H1 (cell line): ENCODE measurements around the gene POLD4. TPM values are rescaled to one million over a fixed set of nuclear protein-coding genes. Genes with fewer than 3 reads are reported as not detected.
A peak's percentile ranks its signal among the peaks of the same experiment; 100 is the strongest.

Source experiments
- CTCF ChIA-PET: fragments of 300-600 bp; sonication (Branson Sonifier 250); formaldehyde crosslinking; loops from one replicate; lab custom pipeline; 2021; ENCODE audit not compliant: partially characterized antibody; lab: Charles Lee
- POLR2A ChIA-PET: fragments of 300-600 bp; sonication (Branson Sonifier 250); formaldehyde crosslinking; loops from one replicate; lab custom pipeline; 2021; ENCODE audit warnings: inconsistent platforms; ENCODE audit not compliant: partially characterized antibody; lab: Charles Lee
- DNase-seq, 2 experiments: peaks; one replicate each; pipeline versions ENCODE4 v3.0.0 to v3.0.0-alpha.2; 2010 to 2022; ENCODE audit warnings: low spot score in 2 of 2, low read depth in 1 of 2, mixed read lengths in 1 of 2
- FAIRE-seq: peaks from 2 replicates; lab custom pipeline; 2011; peaks lifted over from hg19 to GRCh38; lab: Jason Lieb, UNC
- H2AFZ ChIP-seq: 2 replicates; pipeline ENCODE4 v1.8.1; 2012; ENCODE audit warnings: low read length, inconsistent platforms
- H2AK5ac ChIP-seq: 2 replicates; pipeline ENCODE4 v1.6.1; 2013; ENCODE audit warnings: low read depth, low read length
- H2BK120ac ChIP-seq: replicated peaks from 2 replicates; pipeline ENCODE3; 2013; ENCODE audit warnings: low read depth, low read length, inconsistent platforms
- H2BK12ac ChIP-seq: 2 replicates; pipeline ENCODE4 v1.6.1; 2013; ENCODE audit warnings: low read depth, low read length
- H2BK15ac ChIP-seq: 2 replicates; pipeline ENCODE4 v1.6.1; 2013; ENCODE audit warnings: low read length
- H2BK20ac ChIP-seq: 2 replicates; pipeline ENCODE4 v1.6.1; 2013; ENCODE audit warnings: low read length
- H2BK5ac ChIP-seq: 2 replicates; pipeline ENCODE4 v1.6.1; 2013; ENCODE audit warnings: low read depth, low read length
- H3K14ac ChIP-seq: 2 replicates; pipeline ENCODE4 v1.6.1; 2013; ENCODE audit warnings: inconsistent platforms; ENCODE audit not compliant: insufficient read length
- H3K18ac ChIP-seq: 2 replicates; pipeline ENCODE4 v1.6.1; 2013; ENCODE audit warnings: low read length; ENCODE audit errors: extremely low read depth
- H3K23ac ChIP-seq: 2 replicates; pipeline ENCODE4 v1.6.1; 2013; ENCODE audit warnings: inconsistent platforms; ENCODE audit not compliant: insufficient read length
- H3K23me2 ChIP-seq: 2 replicates; pipeline ENCODE4 v1.6.1; 2013; ENCODE audit warnings: low read depth, low read length
- H3K27ac ChIP-seq: 2 replicates; pipeline ENCODE4 v1.6.1; 2011; ENCODE audit warnings: low read depth, low read length, inconsistent platforms
- H3K27me3 ChIP-seq, 4 experiments: replicated peaks in 1 of 4; 1 replicate in 1 of 4; 2 replicates in 3 of 4; pipeline versions ENCODE4 v1.6.1 to v1.8.1; 2011 to 2013; ENCODE audit warnings: low read length in 3 of 4, mild to moderate bottlenecking in 3 of 4, inconsistent platforms in 2 of 4, mixed read lengths in 2 of 4, moderate library complexity in 1 of 4; ENCODE audit not compliant: control insufficient read depth in 3 of 4, insufficient read depth in 3 of 4; ENCODE audit errors: extremely low read depth in 1 of 4
- H3K36me3 ChIP-seq, 4 experiments: 2 replicates each; pipeline versions ENCODE4 v1.6.1 to v1.8.1; 2011 to 2013; ENCODE audit warnings: mild to moderate bottlenecking in 4 of 4, low read length in 3 of 4, moderate library complexity in 2 of 4, control low read depth in 1 of 4, inconsistent platforms in 1 of 4; ENCODE audit not compliant: insufficient read depth in 4 of 4, control insufficient read depth in 2 of 4
- H3K4ac ChIP-seq: replicated peaks from 2 replicates; pipeline ENCODE3; 2013; ENCODE audit warnings: low read length, low read depth, mixed read lengths, inconsistent platforms; ENCODE audit not compliant: insufficient read length
- H3K4me1 ChIP-seq, 4 experiments: replicated peaks in 1 of 4; 1 replicate in 1 of 4; 2 replicates in 3 of 4; pipeline versions ENCODE4 v1.6.1 to v1.8.1; 2011 to 2013; ENCODE audit warnings: low read length in 3 of 4, inconsistent platforms in 2 of 4, mixed read lengths in 1 of 4; ENCODE audit not compliant: insufficient read depth in 4 of 4, control insufficient read depth in 3 of 4
- H3K4me2 ChIP-seq, 2 experiments: 2 replicates each; pipeline versions ENCODE4 v1.6.1 to v1.8.1; 2011 to 2013; ENCODE audit warnings: low read depth in 2 of 2, low read length in 2 of 2, control low read depth in 1 of 2, inconsistent platforms in 1 of 2, mild to moderate bottlenecking in 1 of 2; ENCODE audit not compliant: insufficient read depth in 1 of 2
- H3K4me3 ChIP-seq, 4 experiments: fragments of 200-600, 300-600 bp in 1 of 4; sonication (generic), shearing (Covaris generic), sonication (Bioruptor Twin) in 1 of 4; 2 replicates each; pipeline versions ENCODE4 v1.5.1 to v1.8.1; 2011 to 2016; ENCODE audit warnings: low read length in 4 of 4, low read depth in 3 of 4, control low read depth in 2 of 4, inconsistent platforms in 2 of 4, mild to moderate bottlenecking in 2 of 4, mixed read lengths in 1 of 4, moderate library complexity in 1 of 4; ENCODE audit not compliant: insufficient read depth in 2 of 4; ENCODE audit errors: extremely low read depth in 1 of 4
- H3K56ac ChIP-seq: replicated peaks from 2 replicates; pipeline ENCODE3; 2013; ENCODE audit warnings: low read depth, mild to moderate bottlenecking, mixed read lengths, low read length, inconsistent platforms; ENCODE audit not compliant: insufficient read length
- H3K79me1 ChIP-seq: 2 replicates; pipeline ENCODE4 v1.6.1; 2013; ENCODE audit warnings: low read depth, low read length, control low read depth
- H3K79me2 ChIP-seq, 2 experiments: 2 replicates each; pipeline versions ENCODE4 v1.6.1 to v1.8.1; 2012 to 2013; ENCODE audit warnings: low read length in 2 of 2, mild to moderate bottlenecking in 2 of 2, inconsistent platforms in 1 of 2; ENCODE audit not compliant: insufficient read depth in 2 of 2, control insufficient read depth in 1 of 2
- H3K9ac ChIP-seq, 4 experiments: replicated peaks in 1 of 4; 1 replicate in 1 of 4; 2 replicates in 3 of 4; pipeline versions ENCODE4 v1.6.1 to v1.8.1; 2011 to 2013; ENCODE audit warnings: low read depth in 3 of 4, low read length in 3 of 4, control low read depth in 2 of 4, mild to moderate bottlenecking in 2 of 4, moderate library complexity in 2 of 4, inconsistent platforms in 1 of 4; ENCODE audit errors: extremely low read depth in 1 of 4
- H3K9me3 ChIP-seq, 2 experiments: 2 replicates each; pipeline versions ENCODE4 v1.6.1 to v1.8.1; 2012 to 2013; ENCODE audit warnings: mild to moderate bottlenecking in 2 of 2, moderate library complexity in 2 of 2, control low read depth in 1 of 2, inconsistent platforms in 1 of 2, low read depth in 1 of 2, low read length in 1 of 2, mixed read lengths in 1 of 2; ENCODE audit not compliant: insufficient read depth in 2 of 2
- H4K20me1 ChIP-seq, 2 experiments: replicated peaks in 1 of 2; 2 replicates each; pipeline versions ENCODE3 to v1.8.1; 2011 to 2013; ENCODE audit warnings: inconsistent platforms in 2 of 2, low read length in 2 of 2, mild to moderate bottlenecking in 1 of 2; ENCODE audit not compliant: insufficient read depth in 2 of 2, control insufficient read depth in 1 of 2
- H4K5ac ChIP-seq: 2 replicates; pipeline ENCODE4 v1.6.1; 2013; ENCODE audit warnings: low read length, low read depth, mixed read lengths, inconsistent platforms; ENCODE audit not compliant: insufficient read length
- H4K8ac ChIP-seq: 2 replicates; pipeline ENCODE4 v1.8.0; 2013; ENCODE audit warnings: mild to moderate bottlenecking, moderate library complexity, low read length, inconsistent platforms; ENCODE audit not compliant: insufficient read depth; ENCODE audit errors: extremely low read depth
- H4K91ac ChIP-seq: replicated peaks from 2 replicates; pipeline ENCODE3; 2013; ENCODE audit warnings: low read length, mixed read lengths, inconsistent platforms; ENCODE audit not compliant: insufficient read length
- CREB1 ChIP-seq: IDR thresholded peaks from 2 replicates; pipeline ENCODE4 v1.6.1; 2012; ENCODE audit warnings: inconsistent platforms
- GABPA ChIP-seq: IDR thresholded peaks from 2 replicates; pipeline ENCODE4 v1.6.1; 2011; ENCODE audit warnings: mild to moderate bottlenecking, low read length, moderate library complexity, borderline replicate concordance; ENCODE audit not compliant: insufficient read depth
- HDAC6 ChIP-seq: IDR thresholded peaks from one replicate; pipeline ENCODE4 v1.7.1; 2012; ENCODE audit warnings: low read depth, mild to moderate bottlenecking, inconsistent platforms, low read length, moderate library complexity
- KDM1A ChIP-seq: fragments of 200-600, 300-600 bp; sonication (generic); IDR thresholded peaks from 2 replicates; pipeline ENCODE4 v1.7.1; 2016; ENCODE audit warnings: mild to moderate bottlenecking, low read length, borderline replicate concordance
- RAD21 ChIP-seq, 2 experiments: IDR thresholded peaks in 1 of 2; conservative IDR thresholded peaks in 1 of 2; 2 replicates each; pipeline ENCODE4 v1.6.1; 2011; ENCODE audit warnings: low read depth in 2 of 2, low read length in 2 of 2, improper control_type of control experiment in 1 of 2, inconsistent platforms in 1 of 2, mild to moderate bottlenecking in 1 of 2, moderate library complexity in 1 of 2
- RFX5 ChIP-seq: IDR thresholded peaks from 2 replicates; pipeline ENCODE4 v1.6.1; 2011; ENCODE audit warnings: low read depth, low read length, improper control_type of control experiment, borderline replicate concordance
- SAP30 ChIP-seq: fragments of 300-600 bp; sonication (generic); IDR thresholded peaks from 2 replicates; pipeline ENCODE4 v1.7.1; 2012; ENCODE audit warnings: low read length, moderate library complexity, mild to moderate bottlenecking, inconsistent platforms; ENCODE audit not compliant: insufficient read depth, insufficient replicate concordance
- ZNF274 ChIP-seq: IDR thresholded peaks from 2 replicates; pipeline ENCODE4 v1.7.0; 2012; ENCODE audit warnings: low read length, borderline replicate concordance; ENCODE audit errors: extremely low read depth
- WGBS, 2 experiments: shearing (Covaris generic) in 1 of 2; methylation state at CpG; one replicate each; pipeline versions ENCODE4 v1.1.6 to v1.1.7; 2013 to 2015; ENCODE audit warnings: low lambda C conversion rate in 2 of 2, mixed read lengths in 2 of 2, inconsistent platforms in 1 of 2, low coverage in 1 of 2, missing lambda C conversion rate in 1 of 2; ENCODE audit not compliant: insufficient replicate concordance in 2 of 2, insufficient coverage in 1 of 2, insufficient read length in 1 of 2; ENCODE audit errors: extremely low coverage in 1 of 2, missing lambda C conversion rate in 1 of 2; 5-methylcytosine and 5-hydroxymethylcytosine counted together
- polyA plus RNA-seq, 7 experiments: library from polyadenylated mRNA; depleted of rRNA in 3 of 7; stranded (reverse) in 5 of 7; unstranded in 2 of 7; fragments of >200 nt in 5 of 7; fragments of 200-250 nt in 2 of 7; gene quantifications; 1 replicate in 5 of 7; 2 replicates in 1 of 7; 4 replicates in 1 of 7; pipeline versions ENCODE4 v1.2.1 to v1.2.3, GENCODE V29; 2011 to 2013; ENCODE audit warnings: missing spikeins in 2 of 7, mixed read lengths in 2 of 7
- total RNA-seq: library from RNA; stranded (reverse); fragmentation: NEBNext Ultra II Directional; extraction: Animal tissue kit (Norgen Biotek cat#: 25700); gene quantifications from 2 replicates; pipeline ENCODE4 v1.2.1, GENCODE V29; 2021
- TF ChIP-seq, protein P1 (sequence below): IDR thresholded peaks from 2 replicates; pipeline ENCODE4 v1.6.1; 2012; ENCODE audit warnings: low read length, inconsistent platforms

Gene POLD4
- total and polyA plus RNA-seq, 2 of the 8 experiments (the other 6 are each of a cell fraction or from before 2014, with no cell fraction given) = 21.2 to 46.7 TPM

DNA sequence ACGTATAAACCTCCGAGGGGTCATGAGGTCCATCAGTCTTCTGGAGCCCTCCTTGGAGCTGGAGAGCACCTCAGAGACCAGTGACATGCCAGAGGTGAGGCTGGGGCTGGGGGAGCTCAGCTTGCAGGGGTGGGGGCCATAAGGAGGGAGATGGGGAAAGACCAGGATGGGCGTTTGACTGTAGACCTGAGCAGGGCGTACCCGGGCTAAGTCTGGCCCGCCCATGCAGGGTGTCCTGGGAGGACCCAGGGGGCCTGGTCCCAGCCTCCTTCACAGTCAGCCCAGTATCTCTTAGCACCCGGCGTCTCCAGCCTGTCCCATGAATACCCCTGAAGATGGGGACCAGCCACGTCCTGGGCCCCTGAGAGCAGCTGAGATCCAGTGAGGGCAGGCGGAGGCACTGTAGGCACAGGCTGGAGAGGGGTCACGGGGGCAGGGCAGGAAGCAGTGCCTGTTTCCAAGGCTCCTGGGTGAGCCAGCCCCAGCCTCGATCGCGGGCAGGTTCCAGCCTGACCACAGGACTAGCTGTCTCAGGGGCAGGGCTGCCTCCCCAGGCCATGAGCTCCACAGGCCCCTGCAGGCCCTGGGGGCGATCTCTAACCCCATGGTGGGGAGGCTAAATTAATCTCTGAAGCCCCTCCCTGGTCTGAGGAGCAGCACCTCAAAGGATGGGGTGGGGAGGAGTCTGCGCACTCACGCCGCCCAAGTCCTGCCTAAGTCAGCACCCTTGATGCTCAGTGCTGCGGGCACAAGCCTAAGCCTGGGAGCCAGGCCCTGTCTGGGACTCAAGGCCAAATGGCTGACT, 42.9 kb downstream of the POLD4 start:
- Histone ChIP-seq H3K27me3 (no peaks in the 10 kb centered on the region; a peak in 1 of 7 replicates), H4K8ac (peak overlapping the region; percentile 66; the same call in 1 of the 2 replicates), H3K18ac (no peak overlapping the region), H3K56ac (no peak overlapping the region), H4K91ac (no peak overlapping the region), H3K4ac (no peak overlapping the region), H2BK20ac (no peak overlapping the region), H3K4me2 (no peak overlapping the region), H3K79me1 (no peaks in the 10 kb centered on the region), H2AFZ (no peak overlapping the region), H3K4me1 (no peaks in the 10 kb centered on the region; a peak in 1 of 7 replicates), H2BK120ac (no peak overlapping the region), H3K23me2 (no peaks in the 10 kb centered on the region), H3K27ac (no peak overlapping the region), H2BK12ac (no peak overlapping the region), H3K9me3 (no peaks in the 10 kb centered on the region), H2AK5ac (no peak overlapping the region), H3K79me2 (no peaks in the 10 kb centered on the region), H4K5ac (no peak overlapping the region), H2BK15ac (no peak overlapping the region), H3K36me3 (peaks cover 0 to 4% (median 0%) of the 10 kb centered on the region in 4 experiments; a peak in 2 of 8 replicates), H3K23ac (no peak overlapping the region), H3K9ac (no peak overlapping the region), H4K20me1 (peaks cover 0 to 3% of the 10 kb centered on the region in 2 experiments), H3K14ac (no peak overlapping the region), H2BK5ac (peak overlapping the region; percentile 35; the same call in 1 of the 2 replicates), H3K4me3 (no peak overlapping the region)
- no peak for FAIRE-seq
- 88% methylated on average over 12 of the region's 19 CpGs; no CpG with 5 or more reads in 1 of the 2 experiments for WGBS, 2 experiments
- CTCF ChIA-PET = interaction anchor here (0.7 to 3.9 kb wide), 19 partner anchors 7 to 1149 kb away, joined by 3 to 14 read pairs (median 5); partner anchors contain the start of gene ANKRD13D
- POLR2A ChIA-PET = interaction anchor here (1.0 to 1.4 kb wide), 2 partner anchors 69 to 406 kb away, joined by 3 to 4 read pairs; no protein-coding TSS in a partner anchor
- DNase-seq = no peak
- TF ChIP-seq RAD21 (IDR thresholded peaks at IDR 0.05 in 1 of 2, conservative IDR thresholded peaks at IDR 0.05 in 1 of 2; ENCODE audit: low read depth in 2 of 2, low read length in 2 of 2) (no peak), GABPA (no peak), ZNF274 (no peak), HDAC6 (no peak), RFX5 (no peak), SAP30 (no peak), KDM1A (no peak), CREB1 (no peak)
- TF ChIP-seq, protein P1, sequence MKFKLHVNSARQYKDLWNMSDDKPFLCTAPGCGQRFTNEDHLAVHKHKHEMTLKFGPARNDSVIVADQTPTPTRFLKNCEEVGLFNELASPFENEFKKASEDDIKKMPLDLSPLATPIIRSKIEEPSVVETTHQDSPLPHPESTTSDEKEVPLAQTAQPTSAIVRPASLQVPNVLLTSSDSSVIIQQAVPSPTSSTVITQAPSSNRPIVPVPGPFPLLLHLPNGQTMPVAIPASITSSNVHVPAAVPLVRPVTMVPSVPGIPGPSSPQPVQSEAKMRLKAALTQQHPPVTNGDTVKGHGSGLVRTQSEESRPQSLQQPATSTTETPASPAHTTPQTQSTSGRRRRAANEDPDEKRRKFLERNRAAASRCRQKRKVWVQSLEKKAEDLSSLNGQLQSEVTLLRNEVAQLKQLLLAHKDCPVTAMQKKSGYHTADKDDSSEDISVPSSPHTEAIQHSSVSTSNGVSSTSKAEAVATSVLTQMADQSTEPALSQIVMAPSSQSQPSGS = no peak
